GM18951 (cell line): ENCODE data around the gene SPOCK2.

Source experiments
- POLR2A ChIP-seq: IDR thresholded peaks from 4 replicates; pipeline ENCODE4 v1.6.1; 2011; ENCODE audit warnings: mild to moderate bottlenecking; ENCODE audit not compliant: insufficient read length, insufficient read depth; ENCODE audit errors: extremely low read depth
- in situ Hi-C: fragments of 300-500 bp; cut with MboI; formaldehyde crosslinking; loops from one replicate; pipeline ENCODE4 v1.12.0; 2022; ENCODE audit warnings: low sequenced_read_pairs, mixed read lengths, inconsistent platforms; ENCODE audit not compliant: unreplicated experiment

Gene SPOCK2

DNA sequence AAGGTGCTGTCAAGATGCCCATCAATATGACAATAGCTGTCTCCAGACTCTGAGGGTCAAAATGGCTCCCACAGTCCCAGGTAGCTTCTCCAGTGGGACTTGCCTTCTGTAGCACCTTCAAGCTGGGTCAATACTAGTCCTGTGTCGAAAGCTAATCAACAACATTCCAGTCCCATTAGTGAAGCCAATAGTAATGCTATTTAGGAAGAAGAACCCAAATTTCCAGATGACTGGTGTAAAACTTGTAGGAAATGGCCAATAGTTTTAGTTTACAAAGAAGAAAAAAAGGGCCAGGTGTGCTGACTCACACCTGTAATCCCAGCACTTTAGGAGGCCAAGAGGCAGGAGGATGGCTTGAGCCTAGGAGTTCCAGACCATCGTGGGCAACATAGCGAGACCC, 2.0 kb upstream of the SPOCK2 start:
- in situ Hi-C loops: no loop called here
- no peak for TF ChIP-seq POLR2A

DNA sequence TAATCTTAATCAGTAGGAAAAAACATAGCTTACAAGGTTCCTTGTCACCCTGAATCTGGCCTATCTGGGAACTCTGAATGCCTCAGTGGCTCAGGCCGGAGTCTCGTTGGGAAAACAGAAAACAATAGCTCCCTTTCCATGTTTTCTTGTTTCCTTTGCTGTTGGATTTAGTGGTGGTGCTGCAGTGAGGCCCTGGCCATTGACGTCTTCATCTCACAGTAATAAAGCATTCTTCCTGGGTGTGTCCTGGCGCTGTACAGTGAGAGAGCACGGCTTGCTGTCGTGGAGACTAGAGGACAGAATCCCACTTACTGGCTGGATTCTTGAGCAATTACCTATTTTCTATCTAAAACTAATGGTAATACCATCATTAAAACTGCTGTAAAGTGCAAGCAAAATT, 1.3 kb upstream of the SPOCK2 start:
- in situ Hi-C loops: no loop called here
- no peak for TF ChIP-seq POLR2A

DNA sequence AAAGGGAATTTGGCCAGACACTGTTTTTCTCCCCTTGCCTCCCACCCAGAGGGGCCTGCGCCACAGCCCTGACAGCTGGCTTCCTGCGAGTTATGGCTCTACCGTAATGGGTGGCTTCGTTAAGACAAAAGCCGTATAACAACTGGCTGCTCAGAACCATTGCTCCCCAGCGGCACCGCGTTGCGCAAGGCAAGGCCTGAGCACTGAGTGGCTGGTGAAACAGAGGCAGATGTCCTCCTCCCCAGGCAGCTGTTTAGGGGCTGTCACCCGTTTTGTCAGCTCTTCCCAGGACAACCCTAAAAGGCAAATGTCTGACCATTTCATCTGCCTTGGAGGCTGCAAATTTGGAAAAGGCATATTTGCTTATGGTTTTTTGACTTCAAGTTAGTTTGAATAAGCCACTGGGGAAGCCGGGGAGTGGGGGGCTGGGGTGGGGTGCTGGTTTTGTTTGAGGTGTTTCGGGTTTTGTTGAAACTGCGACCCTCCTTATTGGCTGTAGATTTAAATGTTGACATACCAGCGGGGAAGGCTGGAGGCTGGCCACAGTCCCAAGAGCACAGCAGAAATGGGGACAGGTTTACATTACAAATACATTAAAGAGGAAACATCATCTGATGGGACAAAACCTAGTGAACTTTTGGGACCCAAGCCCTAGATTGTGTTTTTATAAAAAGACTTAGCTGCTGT, 681 bp upstream of the SPOCK2 start:
- in situ Hi-C loops: no loop called here
- TF ChIP-seq POLR2A: no peak

DNA sequence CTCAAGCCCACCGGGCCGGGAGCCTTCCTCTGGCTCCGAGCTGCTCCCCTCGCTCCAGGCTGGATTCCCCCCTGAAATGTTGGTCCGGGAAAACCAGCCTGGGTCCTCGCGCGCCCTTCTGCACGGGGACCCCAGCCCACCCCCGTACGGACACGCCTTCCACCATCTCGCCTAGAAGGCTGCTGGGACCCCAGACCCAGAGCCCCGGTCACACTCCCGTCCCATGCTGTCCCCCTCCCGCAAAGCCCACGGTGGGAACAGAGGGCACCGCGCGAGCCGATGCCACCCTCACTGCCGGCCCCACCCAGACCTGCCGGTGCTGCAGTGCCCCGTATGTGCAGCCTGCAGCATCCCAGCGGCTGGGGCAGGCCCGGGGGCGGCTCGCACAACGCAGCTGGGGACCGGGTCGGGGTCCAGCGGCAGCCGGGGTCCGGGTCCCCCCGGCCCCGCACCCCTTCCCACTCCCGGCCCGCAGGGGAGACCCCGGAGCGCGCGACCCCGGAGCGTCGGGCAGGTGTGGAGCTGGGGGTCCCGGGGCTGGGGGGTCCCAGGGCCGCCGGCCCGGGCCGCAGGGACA, 871 bp downstream of the SPOCK2 start:
- in situ Hi-C loops: no loop called here
- TF ChIP-seq POLR2A: no peak

DNA sequence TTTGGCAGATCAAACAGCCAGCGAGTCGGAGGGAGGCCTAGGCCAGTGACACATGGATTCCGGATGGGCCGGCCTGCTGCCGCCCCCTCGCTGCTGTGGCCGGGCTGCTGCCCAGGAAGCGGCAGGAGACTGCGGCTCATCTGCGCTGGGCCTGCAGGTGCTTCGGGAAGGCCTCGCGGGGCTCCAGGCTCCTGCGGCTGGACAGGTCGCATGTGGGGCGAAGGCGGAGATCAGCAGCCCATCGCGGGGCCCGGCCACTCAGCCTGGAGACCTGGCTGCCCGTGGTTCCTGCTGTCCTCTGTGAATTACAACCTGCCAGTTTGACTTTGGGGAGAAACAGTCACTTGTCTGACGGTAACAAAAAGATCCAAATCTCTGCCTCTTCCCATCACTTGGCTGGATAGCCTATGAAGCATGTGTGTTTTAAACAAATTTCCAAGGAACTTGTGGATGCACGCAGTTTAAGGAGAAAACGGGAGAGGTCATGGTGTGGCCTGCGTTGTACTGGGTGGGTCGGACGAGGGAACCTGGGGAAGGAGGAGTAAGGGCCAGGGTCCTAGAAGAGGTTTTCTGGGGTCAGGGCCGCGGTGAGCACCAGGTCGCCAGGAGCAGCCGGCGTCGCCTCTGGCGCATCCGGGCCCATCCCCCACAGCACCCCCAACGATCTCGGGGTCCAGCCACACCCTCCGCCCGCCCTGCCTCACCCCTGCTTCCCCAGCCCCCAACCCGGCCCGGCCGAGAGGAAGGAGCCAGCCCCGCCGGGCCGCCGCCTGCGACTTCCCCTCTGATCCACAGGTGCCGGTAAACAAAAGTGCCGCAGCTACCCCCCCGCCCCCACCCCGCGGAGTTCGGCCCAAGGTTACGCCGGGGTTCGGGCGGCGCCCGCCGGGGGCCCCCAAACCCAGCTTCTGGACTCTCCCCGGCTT, 1.6 kb downstream of the SPOCK2 start:
- no peak for TF ChIP-seq POLR2A

DNA sequence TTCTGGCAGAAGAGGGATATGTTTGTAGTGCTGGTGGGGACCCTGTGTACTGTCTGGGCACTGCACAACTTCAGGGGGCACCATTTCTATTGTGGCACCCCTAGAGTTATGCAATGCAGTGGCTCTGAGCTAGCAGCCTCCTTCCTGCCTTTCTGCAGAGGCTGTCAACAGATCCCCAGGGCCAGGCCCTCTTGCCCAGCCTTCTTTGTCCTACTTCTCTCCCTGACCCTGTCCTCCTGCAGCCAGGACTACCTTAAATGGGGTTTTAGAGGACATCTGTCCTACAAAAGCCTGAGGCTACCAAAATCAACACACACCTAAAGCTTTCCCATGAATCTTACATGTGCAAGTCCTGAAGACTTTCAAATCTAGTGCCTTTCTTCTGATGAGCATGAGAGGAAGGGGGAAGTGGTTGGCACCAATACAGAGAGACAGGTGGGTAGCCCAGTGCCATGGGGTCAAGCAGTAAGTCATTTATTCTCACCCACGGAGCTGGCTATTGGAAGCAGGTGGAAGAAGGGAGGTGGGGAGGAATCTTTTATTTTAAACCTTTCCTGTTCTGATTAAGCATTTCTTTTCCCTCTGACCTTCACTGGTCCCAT, 2.4 kb downstream of the SPOCK2 start:
- in situ Hi-C loops: no loop called here

More for the DNA sequence above, 1.6 kb downstream of the SPOCK2 start:
- in situ Hi-C loops: no loop called here

DNA sequence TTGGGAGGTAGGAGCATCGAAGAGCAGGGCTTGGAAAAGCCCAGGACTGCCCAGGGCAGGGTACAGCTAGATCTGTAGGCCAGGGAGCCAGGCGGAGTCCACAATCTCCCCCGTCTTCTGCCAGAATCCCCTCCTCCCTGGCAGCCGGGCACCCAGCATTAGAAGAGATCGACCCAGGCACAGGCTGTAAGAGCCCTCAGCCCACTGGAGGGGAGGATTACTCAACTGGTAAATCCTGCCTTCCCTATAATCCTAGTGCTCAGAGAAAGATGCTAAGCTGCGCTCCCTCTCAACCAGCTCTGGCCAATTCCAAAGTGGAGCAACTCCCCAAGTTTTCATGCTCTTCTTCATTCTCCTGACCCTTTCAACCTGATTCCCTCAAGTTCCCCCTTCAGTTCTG, 3.2 kb downstream of the SPOCK2 start:
- in situ Hi-C loops: no loop called here
- TF ChIP-seq POLR2A: no peak

More for the DNA sequence above, 2.4 kb downstream of the SPOCK2 start:
- TF ChIP-seq POLR2A: no peak

DNA sequence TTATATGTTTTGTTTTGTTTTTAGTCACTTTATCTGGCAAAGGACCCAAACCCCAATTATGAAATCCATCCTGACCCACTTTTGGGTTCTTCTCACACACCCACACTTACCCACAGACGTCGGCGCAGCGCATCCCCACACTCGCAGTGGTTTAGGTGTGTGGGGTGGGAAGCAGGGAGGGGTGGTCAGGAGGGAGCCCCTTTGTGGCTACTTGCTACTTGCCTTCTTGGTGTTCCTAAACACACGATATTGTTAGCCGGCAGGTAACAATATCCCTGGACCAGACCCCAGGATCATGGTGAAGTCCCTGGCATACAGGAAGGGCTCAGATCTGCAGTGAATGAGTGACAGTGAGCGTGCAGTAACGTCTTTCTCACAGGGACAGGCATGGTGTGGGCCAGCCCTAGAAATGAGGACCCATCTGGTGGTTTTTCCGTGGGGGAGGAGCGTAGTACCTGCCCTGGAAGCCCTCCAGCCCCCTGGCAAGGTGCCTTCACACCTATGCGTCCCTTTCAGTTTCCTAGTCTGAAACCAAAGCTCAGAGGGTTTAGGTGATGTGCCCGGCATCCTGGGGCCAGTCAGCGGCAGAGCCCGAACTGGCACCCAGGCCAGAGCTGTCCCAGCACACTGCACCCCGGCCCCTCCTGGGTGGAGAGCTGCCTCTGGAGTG, 4.4 kb downstream of the SPOCK2 start:
- in situ Hi-C loops: no loop called here

DNA sequence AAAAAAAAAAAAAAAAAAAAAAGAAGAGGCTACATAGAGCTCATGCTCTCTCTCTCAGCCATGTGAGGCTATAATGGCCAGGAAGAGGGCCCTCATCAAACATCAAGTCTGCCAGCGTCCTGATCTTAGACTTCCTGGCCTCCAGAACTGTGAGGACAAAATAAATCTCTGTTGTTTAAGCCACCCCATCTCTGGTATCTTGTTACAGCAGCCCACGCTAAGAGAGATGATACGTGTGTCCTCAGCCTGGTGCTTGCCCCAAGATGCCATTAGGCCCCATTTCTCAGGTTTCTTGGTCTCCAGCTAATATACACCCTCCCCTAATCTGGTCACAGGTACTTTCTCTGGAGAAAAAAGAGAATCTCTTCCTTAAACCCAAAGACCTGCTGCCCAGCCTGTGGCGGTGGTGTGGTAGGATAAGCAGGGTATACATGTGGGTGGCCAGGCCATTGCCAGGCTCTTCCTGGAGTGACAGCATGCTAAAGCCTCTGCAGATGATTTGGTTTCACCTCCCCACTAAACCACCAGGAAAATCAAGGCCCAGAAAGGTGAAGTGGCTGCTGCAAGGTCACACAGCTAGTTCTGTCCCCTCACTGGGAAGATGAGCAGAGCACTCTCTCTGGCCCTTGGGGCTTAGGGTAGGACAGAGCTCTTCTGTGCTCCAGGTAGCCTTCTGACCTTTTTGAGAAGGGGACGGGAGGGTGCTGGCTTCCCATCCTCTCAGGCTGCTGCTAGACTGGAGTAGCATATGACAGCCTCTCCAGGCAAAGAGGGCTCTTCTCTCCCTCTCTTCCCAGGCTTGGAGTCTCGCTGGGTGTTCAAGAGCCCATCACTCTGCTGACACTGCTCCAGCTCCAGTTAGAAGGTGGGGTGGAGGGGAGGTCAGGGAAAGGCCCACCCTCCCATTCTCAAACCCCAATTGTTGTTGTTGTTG, 5.2 kb downstream of the SPOCK2 start:
- in situ Hi-C loops: no loop called here
- no peak for TF ChIP-seq POLR2A

More for the DNA sequence above, 4.4 kb downstream of the SPOCK2 start:
- no peak for TF ChIP-seq POLR2A

DNA sequence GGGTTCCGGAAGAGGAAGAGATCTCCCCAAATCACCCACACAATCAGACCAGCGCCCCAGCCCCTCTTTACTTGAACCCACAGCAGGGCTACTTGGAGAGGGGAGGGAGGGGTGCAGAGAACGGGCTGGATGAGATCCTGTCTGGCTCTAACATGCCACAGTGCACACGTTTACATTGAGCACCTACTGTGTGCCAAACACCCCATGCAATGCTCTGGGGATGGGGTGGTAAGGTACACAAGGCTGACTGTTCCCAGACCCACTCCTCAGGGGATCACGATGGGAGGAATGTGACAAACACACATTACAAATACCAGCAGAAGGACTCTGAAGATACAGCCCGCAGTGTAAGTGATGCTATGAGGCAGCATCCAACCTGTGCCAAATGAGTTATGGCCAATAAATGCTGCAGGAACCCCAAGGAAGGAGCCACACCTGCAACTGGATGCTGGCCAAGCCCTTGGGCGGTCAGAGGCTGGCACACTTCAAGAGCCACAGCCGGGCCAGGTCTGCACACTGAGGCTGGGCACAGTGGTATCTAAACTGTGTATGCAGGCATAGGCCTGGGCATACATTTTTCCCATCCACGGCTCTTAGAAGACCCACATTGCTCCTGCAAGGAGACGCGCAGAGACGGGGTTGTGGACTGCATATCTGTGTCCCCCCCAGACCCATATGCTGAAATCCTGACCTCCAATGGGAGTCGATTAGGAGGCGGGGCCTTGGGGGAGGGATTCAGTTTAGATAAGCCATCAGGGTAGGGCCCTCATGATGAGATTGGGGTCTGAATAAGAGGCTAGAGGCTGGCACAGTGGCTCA, 6.4 kb downstream of the SPOCK2 start:
- no peak for TF ChIP-seq POLR2A

DNA sequence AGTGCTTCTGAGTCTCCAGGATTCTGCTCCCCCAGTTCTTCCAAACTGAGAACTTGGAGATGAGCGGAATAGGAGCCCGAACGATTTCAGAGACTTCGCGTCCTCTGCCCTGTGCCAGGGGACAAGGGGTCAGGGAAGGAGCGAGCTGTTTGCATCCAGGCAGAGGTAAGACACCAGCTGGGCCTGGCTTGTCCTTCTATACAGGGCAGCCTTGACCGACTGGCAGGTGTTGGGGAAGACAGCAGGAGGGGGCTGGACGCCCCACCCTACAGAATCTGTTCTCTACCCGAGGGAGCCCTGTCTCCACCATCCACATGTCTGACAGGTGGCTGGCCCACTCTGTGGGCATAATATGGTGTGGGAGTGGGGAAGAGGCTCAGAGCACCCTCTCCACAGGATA, 7.1 kb downstream of the SPOCK2 start:
- no peak for TF ChIP-seq POLR2A
- in situ Hi-C loops: no loop called here

More for the DNA sequence above, 6.4 kb downstream of the SPOCK2 start:
- in situ Hi-C loops: no loop called here
